Measurements from ENCODE around the gene CCDC183. TPM values are rescaled to one million over a fixed set of nuclear protein-coding genes. Genes with fewer than 3 reads are reported as not detected.

CCDC183 gene
- total RNA-seq, 2 experiments from 2014 or later, result 0.88 to 1.3 TPM

DNA sequence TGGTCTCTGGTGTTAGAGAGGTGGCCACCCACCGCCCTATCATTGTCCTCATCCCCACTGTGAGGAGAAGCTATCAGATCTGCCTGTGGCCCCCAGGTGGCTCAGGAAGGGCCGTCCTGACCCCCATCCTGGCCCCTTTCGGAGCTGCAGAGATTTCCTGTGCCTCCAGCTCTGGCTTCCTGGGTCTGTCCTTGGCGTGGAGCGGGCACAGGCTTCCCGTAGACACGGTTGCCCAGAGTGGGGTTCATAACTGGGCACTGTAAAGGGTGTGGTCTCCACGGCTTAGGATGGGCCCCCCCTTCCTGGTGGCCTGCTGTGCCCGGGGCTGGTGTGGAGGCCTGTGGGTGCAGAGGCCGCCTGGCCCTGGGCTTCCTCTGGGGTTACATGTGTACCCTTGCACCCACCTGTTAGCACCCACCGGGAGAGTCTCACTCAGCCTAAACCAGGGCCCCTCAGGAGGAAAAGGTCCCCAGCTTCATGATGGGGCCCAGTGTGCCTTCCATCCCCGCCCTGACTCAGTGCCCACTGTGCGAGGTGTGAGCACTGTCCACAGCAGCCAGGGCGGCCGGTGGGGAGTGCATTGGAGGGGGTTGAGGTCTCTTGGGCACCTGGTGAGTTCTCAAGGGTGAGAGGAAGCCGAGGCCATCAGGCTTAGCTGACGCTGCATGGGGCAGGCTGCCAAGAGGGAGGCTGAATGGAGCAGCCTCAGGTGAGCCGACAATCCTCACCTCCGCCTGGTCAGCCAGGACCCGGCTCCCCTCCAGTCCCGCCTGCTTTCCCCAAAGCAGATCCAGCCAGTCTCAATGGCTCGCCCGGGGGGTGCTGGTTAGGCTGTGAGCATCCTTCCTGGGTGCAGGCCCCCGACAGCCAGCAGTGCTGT lies 30.8 kb downstream of the CCDC183 start:
- Histone ChIP-seq H3K36me3 (ENCODE audit: insufficient read depth, low read length) (peaks cover 83% of the 10 kb centered on the region), H3K9me3 (ENCODE audit: low read length) (no peaks in the 10 kb centered on the region), H3K79me2 (ENCODE audit: insufficient read depth, low read depth, low read length) (no peaks in the 10 kb centered on the region), H3K9me2 (ENCODE audit: insufficient read depth, low read length) (no peaks in the 10 kb centered on the region), H3K4me1 (ENCODE audit: insufficient read depth, low read length, poor library complexity, severe bottlenecking) (no peaks in the 10 kb centered on the region), H2AFZ (ENCODE audit: low read length) (no peak overlapping the region), H3K27ac (ENCODE audit: low read depth, low read length, poor library complexity, severe bottlenecking) (no peak overlapping the region), H3K4me2 (ENCODE audit: low read length) (no peak overlapping the region), H3K4me3 (ENCODE audit: low read depth, low read length, poor library complexity, severe bottlenecking) (no peak overlapping the region), H4K20me1 (ENCODE audit: insufficient read depth, low read length) (no peaks in the 10 kb centered on the region)
- intact Hi-C loops (cut with micrococcal nuclease; ENCODE audit: unreplicated experiment), result no loop called here
- TF ChIP-seq, protein P1, sequence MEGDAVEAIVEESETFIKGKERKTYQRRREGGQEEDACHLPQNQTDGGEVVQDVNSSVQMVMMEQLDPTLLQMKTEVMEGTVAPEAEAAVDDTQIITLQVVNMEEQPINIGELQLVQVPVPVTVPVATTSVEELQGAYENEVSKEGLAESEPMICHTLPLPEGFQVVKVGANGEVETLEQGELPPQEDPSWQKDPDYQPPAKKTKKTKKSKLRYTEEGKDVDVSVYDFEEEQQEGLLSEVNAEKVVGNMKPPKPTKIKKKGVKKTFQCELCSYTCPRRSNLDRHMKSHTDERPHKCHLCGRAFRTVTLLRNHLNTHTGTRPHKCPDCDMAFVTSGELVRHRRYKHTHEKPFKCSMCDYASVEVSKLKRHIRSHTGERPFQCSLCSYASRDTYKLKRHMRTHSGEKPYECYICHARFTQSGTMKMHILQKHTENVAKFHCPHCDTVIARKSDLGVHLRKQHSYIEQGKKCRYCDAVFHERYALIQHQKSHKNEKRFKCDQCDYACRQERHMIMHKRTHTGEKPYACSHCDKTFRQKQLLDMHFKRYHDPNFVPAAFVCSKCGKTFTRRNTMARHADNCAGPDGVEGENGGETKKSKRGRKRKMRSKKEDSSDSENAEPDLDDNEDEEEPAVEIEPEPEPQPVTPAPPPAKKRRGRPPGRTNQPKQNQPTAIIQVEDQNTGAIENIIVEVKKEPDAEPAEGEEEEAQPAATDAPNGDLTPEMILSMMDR (conservative IDR thresholded peaks at IDR 0.05; ENCODE audit: low read length), result no peak
- no peak for TF ChIP-seq EZH2phosphoT487 (IDR thresholded peaks at IDR 0.05; ENCODE audit: borderline replicate concordance, low read depth, low read length)
- BruUV-seq (replicated peaks), result no TSS peak
- CTCF ChIA-PET (ENCODE audit: unreplicated experiment), result no interaction called here
- POLR2A ChIA-PET, result interaction anchor here (1.0 kb wide), 1 partner anchor 10 kb away, joined by 3 read pairs; no protein-coding TSS in a partner anchor
- DNase-seq (ENCODE audit: low spot score), result no peak

DNA sequence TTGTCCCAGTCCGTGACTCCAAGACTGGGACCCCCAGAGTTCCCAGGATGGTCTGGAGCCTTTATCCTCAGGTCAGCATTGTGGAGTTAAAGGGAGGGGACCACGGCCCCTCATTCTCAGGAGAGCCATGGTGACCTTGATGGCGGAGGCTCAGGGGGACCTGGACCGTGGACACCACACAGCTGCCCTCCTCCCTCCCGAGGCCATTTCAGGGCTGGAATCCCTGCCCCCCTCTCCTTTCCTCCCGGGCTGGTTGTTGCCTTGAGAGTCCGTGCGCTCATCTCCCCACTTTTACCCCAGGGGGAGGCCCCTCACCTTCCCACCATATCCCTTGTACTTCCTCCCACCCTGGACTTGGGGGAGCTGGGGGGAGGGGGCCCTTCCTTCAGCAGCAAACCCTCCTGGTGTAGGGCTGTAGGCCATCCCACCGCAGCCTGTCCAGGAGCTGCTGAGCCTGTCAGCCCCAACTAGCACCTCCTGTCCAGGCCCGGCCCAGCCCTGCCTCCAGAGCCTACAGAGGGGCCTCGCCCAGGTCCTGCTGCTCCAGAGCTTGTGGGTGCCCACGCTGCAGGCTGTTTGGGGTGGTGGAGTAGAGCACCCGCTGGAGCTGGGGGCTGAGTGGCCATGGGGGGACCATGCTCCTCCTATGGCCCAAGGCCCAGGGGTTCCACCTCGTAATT lies 31.8 kb downstream of the CCDC183 start:
- no peaks in the 10 kb centered on the region for H3K9me2 ChIP-seq (ENCODE audit: insufficient read depth, low read length)
- intact Hi-C loops (cut with micrococcal nuclease; ENCODE audit: unreplicated experiment), result no loop called here
- no peak overlapping the region for H3K4me2 ChIP-seq (ENCODE audit: low read length)
- H3K27ac ChIP-seq (ENCODE audit: low read depth, low read length, poor library complexity, severe bottlenecking), result no peak overlapping the region
- no peaks in the 10 kb centered on the region for H3K9me3 ChIP-seq (ENCODE audit: low read length)
- no peak for TF ChIP-seq EZH2phosphoT487 (IDR thresholded peaks at IDR 0.05; ENCODE audit: borderline replicate concordance, low read depth, low read length)
- TF ChIP-seq, protein P1 (conservative IDR thresholded peaks at IDR 0.05; ENCODE audit: low read length), result no peak
- H4K20me1 ChIP-seq (ENCODE audit: insufficient read depth, low read length), result no peaks in the 10 kb centered on the region
- no peak for DNase-seq (ENCODE audit: low spot score)
- CTCF ChIA-PET (ENCODE audit: unreplicated experiment), result no interaction called here
- BruUV-seq (replicated peaks), result no TSS peak
- POLR2A ChIA-PET, result no interaction called here
- peaks cover 88% of the 10 kb centered on the region for H3K36me3 ChIP-seq (ENCODE audit: insufficient read depth, low read length)
- H3K4me1 ChIP-seq (ENCODE audit: insufficient read depth, low read length, poor library complexity, severe bottlenecking), result no peaks in the 10 kb centered on the region
- no peaks in the 10 kb centered on the region for H3K79me2 ChIP-seq (ENCODE audit: insufficient read depth, low read depth, low read length)
- no peak overlapping the region for H3K4me3 ChIP-seq (ENCODE audit: low read depth, low read length, poor library complexity, severe bottlenecking)
- H2AFZ ChIP-seq (ENCODE audit: low read length), result no peak overlapping the region

Measured in OCI-LY7 (cell line).